ENCODE results near the gene TFCP2L1. TPM values are rescaled to one million over a fixed set of nuclear protein-coding genes. Genes with fewer than 3 reads are reported as not detected.

TFCP2L1 gene
- total RNA-seq, 1 experiment from 2014 or later: 2.4 TPM

- DNase-seq (peak; percentile 86), ATAC-seq (peak; percentile 86)
- H3K4me3 ChIP-seq (ENCODE audit: low read length): no peak overlapping the region
- no TSS peak for BruUV-seq (replicated peaks)
- ChIA-PET CTCF (interaction anchor here (0.6 kb wide), 1 partner anchor 35 kb away, joined by 3 read pairs; no protein-coding TSS in a partner anchor), POLR2A (ENCODE audit: unreplicated experiment) (no interaction called here)
- H3K9me3 ChIP-seq (ENCODE audit: low read length): no peaks in the 10 kb centered on the region
- no peak overlapping the region for H3K27ac ChIP-seq (ENCODE audit: low read length)
- H3K79me2 ChIP-seq (ENCODE audit: low read length): no peaks in the 10 kb centered on the region
- intact Hi-C loops (cut with micrococcal nuclease): no loop called here
- no peak overlapping the region for H3K9ac ChIP-seq (ENCODE audit: low read length)
- H3F3A ChIP-seq (ENCODE audit: low read length, unreplicated experiment): no peaks in the 10 kb centered on the region
- no peaks in the 10 kb centered on the region for H3K36me3 ChIP-seq (ENCODE audit: low read depth, low read length)
- H3K4me1 ChIP-seq (ENCODE audit: insufficient read depth, low read length): peaks cover 19% of the 10 kb centered on the region
- TF ChIP-seq EZH2 (IDR thresholded peaks at IDR 0.05; ENCODE audit: low read length, unreplicated experiment) (no peak), CTCF (conservative IDR thresholded peaks at IDR 0.05; ENCODE audit: low read depth, low read length) (peak; percentile 52)
- no peaks in the 10 kb centered on the region for H3K9me2 ChIP-seq (replicated peaks; ENCODE audit: low read length)
- H3K27me3 ChIP-seq (ENCODE audit: low read length): no peaks in the 10 kb centered on the region
- no peaks in the 10 kb centered on the region for H4K20me1 ChIP-seq (ENCODE audit: low read length)
- peak overlapping the region; percentile 36; the same call in 1 of the 2 replicates for H3K4me2 ChIP-seq (ENCODE audit: low read length)
- peak overlapping the region; percentile 43; the same call in 1 of the 2 replicates for H2AFZ ChIP-seq (ENCODE audit: low read length)
Measured at GRCh38 chr2:121210691-121211090, 74.3 kb downstream of the TFCP2L1 start.

- DNase-seq: no peak
- BruUV-seq (replicated peaks): no TSS peak
- H3K4me3 ChIP-seq (ENCODE audit: low read length): no peak overlapping the region
- H3K4me2 ChIP-seq (ENCODE audit: low read length): no peak overlapping the region
- no peak overlapping the region for H2AFZ ChIP-seq (ENCODE audit: low read length)
- H3K4me1 ChIP-seq (ENCODE audit: insufficient read depth, low read length): peaks cover 19% of the 10 kb centered on the region
- no peak overlapping the region for H3K27ac ChIP-seq (ENCODE audit: low read length)
- intact Hi-C loops (cut with micrococcal nuclease): no loop called here
- TF ChIP-seq EZH2 (IDR thresholded peaks at IDR 0.05; ENCODE audit: low read length, unreplicated experiment) (no peak), CTCF (conservative IDR thresholded peaks at IDR 0.05; ENCODE audit: low read depth, low read length) (no peak), EZH2phosphoT487 (IDR thresholded peaks at IDR 0.05; ENCODE audit: borderline replicate concordance, low read length) (no peak)
- H3K9me3 ChIP-seq (ENCODE audit: low read length): no peaks in the 10 kb centered on the region
- H3K36me3 ChIP-seq (ENCODE audit: low read depth, low read length): no peaks in the 10 kb centered on the region
- no peak overlapping the region for H3K9ac ChIP-seq (ENCODE audit: low read length)
- no peaks in the 10 kb centered on the region for H4K20me1 ChIP-seq (ENCODE audit: low read length)
- ChIA-PET POLR2A (ENCODE audit: unreplicated experiment) (no interaction called here), CTCF (no interaction called here)
- H3F3A ChIP-seq (ENCODE audit: low read length, unreplicated experiment): no peaks in the 10 kb centered on the region
- ATAC-seq: no peak
- no peaks in the 10 kb centered on the region for H3K27me3 ChIP-seq (ENCODE audit: low read length)
- no peaks in the 10 kb centered on the region for H3K79me2 ChIP-seq (ENCODE audit: low read length)
- H3K9me2 ChIP-seq (replicated peaks; ENCODE audit: low read length): no peaks in the 10 kb centered on the region
Measured at GRCh38 chr2:121209014-121209610, 75.9 kb downstream of the TFCP2L1 start.

- no peaks in the 10 kb centered on the region for H3K79me2 ChIP-seq (ENCODE audit: low read length)
- H3K4me3 ChIP-seq (ENCODE audit: low read length): no peak overlapping the region
- intact Hi-C loops (cut with micrococcal nuclease): no loop called here
- no peaks in the 10 kb centered on the region for H4K20me1 ChIP-seq (ENCODE audit: low read length)
- no peaks in the 10 kb centered on the region for H3K9me3 ChIP-seq (ENCODE audit: low read length)
- CTCF ChIA-PET: no interaction called here
- TF ChIP-seq EZH2phosphoT487 (IDR thresholded peaks at IDR 0.05; ENCODE audit: borderline replicate concordance, low read length): no peak
- TF ChIP-seq CTCF (conservative IDR thresholded peaks at IDR 0.05; ENCODE audit: low read depth, low read length): no peak
- H3K9me2 ChIP-seq (replicated peaks; ENCODE audit: low read length): no peaks in the 10 kb centered on the region
- no peaks in the 10 kb centered on the region for H3F3A ChIP-seq (ENCODE audit: low read length, unreplicated experiment)
- H3K4me2 ChIP-seq (ENCODE audit: low read length): no peak overlapping the region
- peaks cover 19% of the 10 kb centered on the region for H3K4me1 ChIP-seq (ENCODE audit: insufficient read depth, low read length)
- no peak overlapping the region for H2AFZ ChIP-seq (ENCODE audit: low read length)
- DNase-seq (no peak), ATAC-seq (no peak)
- no peaks in the 10 kb centered on the region for H3K36me3 ChIP-seq (ENCODE audit: low read depth, low read length)
- H3K27ac ChIP-seq (ENCODE audit: low read length): no peak overlapping the region
- no peaks in the 10 kb centered on the region for H3K27me3 ChIP-seq (ENCODE audit: low read length)
- POLR2A ChIA-PET (ENCODE audit: unreplicated experiment): no interaction called here
- BruUV-seq (replicated peaks): no TSS peak
- H3K9ac ChIP-seq (ENCODE audit: low read length): no peak overlapping the region
Measured at GRCh38 chr2:121207494-121207893, 77.5 kb downstream of the TFCP2L1 start.
